ENCODE results near the gene FOXN3.

DNA sequence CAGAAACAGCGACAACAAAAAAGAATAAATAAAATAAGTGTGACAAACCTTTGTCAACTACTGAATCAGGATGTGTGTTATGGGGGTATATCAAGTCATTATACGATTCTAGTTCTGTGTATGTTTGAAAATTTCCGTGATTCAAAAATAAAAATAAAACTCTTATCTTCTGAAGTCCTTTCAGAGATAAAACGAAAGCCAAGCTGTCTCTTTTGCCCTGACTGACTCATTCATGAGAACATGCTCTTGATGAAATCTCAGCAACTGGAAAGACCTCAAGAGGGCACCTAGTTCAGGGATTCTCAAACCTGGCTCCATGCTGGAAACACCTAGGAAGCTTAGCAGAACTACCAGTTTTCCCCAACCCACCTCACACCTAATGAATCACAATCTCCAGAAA is 9.2 kb downstream of the FOXN3 start:
- TF ChIP-seq, protein P1, sequence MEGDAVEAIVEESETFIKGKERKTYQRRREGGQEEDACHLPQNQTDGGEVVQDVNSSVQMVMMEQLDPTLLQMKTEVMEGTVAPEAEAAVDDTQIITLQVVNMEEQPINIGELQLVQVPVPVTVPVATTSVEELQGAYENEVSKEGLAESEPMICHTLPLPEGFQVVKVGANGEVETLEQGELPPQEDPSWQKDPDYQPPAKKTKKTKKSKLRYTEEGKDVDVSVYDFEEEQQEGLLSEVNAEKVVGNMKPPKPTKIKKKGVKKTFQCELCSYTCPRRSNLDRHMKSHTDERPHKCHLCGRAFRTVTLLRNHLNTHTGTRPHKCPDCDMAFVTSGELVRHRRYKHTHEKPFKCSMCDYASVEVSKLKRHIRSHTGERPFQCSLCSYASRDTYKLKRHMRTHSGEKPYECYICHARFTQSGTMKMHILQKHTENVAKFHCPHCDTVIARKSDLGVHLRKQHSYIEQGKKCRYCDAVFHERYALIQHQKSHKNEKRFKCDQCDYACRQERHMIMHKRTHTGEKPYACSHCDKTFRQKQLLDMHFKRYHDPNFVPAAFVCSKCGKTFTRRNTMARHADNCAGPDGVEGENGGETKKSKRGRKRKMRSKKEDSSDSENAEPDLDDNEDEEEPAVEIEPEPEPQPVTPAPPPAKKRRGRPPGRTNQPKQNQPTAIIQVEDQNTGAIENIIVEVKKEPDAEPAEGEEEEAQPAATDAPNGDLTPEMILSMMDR (IDR thresholded peaks at IDR 0.05): no peak
- TF ChIP-seq POLR2AphosphoS5 (IDR thresholded peaks at IDR 0.05): no peak
- no peak for TF ChIP-seq POLR2A (IDR thresholded peaks at IDR 0.05)
- no peak for TF ChIP-seq EP300 (IDR thresholded peaks at IDR 0.05; ENCODE audit: low read depth)

Data from transverse colon (tissue), 4 donors.